Stimulated activated naive CD4-positive, alpha-beta T cell treated with Interleukin-2 at 50 U/mL for 16 hours (primary cell): ENCODE data around the gene PAQR6.

Experiments used
- DNase-seq: peaks from one replicate; lab custom pipeline; 2025; lab: John Stamatoyannopoulos, UW

PAQR6 gene

DNA sequence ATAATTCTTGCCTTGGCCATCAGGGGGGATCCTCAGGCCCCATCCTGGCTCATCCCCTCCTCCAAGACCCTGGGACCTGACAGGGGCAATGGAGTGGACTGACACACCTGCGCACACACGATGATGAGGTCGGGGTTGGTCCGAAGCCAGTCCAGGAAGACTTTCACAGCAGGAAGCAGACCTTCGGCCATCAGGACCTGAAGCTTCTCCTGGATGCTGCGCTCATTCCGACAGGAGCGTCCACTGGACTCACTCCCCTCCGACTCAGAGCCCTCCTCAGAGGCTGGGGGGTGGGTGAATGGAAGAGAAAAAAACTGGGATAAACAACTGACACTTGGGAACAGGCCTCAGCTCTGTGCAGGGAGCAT is 15.4 kb upstream of the PAQR6 start:
- DNase-seq, result no peak

DNA sequence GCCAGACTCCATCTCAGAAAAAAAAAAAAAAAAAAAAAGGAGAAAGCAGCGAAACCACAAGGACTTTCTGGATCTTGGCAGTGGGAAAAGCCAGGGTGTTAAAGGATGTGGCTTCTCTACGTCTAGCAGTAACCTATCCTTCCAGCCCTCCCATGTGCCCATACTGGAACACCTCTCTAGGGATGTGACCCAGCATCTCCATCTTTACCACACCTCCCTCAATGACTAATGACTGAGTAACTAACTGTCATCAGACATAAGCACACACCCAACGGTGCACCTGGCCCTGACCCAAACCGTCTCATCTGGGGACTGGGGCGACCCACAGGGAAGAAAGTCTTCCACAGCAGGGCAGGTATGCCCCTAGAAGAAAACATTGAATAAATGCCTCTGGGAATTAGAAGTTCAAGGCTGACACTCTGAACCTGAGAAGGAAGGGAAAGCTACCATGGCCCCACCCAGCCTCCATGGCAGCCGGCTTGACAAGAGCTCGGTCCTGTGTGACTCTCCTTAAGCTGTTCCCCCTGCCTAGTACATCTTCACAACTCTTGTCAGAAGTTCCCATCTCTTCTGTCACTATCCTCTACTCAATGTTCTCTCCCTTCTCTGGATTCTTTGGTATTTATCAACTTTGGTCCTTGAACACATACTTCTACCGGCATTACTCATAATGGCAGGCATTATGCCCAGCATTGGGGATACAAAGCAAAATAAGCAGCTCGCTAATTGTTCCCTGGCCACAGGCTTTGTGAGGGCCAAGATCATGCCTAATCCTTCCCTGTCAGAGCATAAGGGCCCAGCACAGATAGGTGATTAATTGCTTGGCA is 14.8 kb upstream of the PAQR6 start:
- DNase-seq, result no peak

DNA sequence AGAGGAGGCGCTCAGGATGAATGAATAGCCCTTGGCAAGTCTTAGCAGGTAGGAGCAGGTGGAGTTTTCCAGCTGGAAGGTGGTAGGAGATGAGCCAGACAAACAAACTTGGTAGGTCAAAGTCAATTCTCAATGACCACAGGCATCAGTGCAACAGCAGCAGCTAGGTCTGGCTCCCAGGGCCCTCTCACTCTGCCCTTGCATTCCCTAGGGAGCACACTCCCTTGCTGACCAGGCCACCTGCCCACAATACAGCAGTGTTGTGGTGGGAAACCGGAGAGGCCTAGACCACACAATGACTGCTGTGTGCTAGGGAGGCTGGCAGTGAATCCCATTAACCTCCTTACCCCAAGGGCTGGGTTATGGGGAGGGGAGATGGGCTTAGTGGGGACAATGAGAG is 13.0 kb upstream of the PAQR6 start:
- DNase-seq, result no peak

DNA sequence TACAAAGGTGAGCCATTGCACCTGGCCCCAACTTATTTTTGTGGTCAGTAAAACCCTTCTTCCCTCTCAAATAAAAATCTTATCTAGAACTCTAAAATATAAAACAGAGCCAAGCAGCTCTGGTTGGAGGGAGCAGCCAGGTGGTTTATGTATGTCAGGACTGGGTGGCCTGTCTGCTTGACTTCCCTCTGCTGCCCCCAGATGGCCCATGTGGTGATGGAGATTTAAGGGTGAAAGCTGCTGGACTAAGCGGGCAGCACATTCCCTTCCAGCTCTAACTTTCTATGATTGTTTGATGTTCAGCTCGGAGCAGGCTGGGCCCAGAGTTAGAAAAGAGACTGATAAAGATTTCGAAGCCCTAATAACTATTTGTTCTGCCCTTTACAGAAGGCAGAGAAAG is 11.9 kb upstream of the PAQR6 start:
- no peak for DNase-seq

DNA sequence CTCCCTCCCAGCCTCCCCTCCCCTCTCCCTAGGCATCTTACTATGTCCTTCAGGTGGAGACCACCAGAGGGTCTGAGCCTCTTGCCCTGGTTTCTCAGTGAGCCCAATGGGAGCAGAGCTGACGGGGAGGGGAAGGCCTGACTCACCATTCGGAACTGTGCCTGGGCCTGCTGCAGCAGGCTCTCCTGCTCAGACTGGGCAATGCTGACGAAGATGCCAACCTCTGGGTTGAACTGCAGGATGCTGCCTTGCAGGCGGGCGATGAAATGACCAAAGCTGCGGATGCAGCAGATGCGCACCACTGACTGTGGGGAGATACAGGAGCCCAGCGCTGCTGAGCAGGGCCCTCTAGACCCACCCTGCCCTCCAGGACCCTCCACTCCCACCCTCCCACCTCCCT is 11.0 kb upstream of the PAQR6 start:
- no peak for DNase-seq

DNA sequence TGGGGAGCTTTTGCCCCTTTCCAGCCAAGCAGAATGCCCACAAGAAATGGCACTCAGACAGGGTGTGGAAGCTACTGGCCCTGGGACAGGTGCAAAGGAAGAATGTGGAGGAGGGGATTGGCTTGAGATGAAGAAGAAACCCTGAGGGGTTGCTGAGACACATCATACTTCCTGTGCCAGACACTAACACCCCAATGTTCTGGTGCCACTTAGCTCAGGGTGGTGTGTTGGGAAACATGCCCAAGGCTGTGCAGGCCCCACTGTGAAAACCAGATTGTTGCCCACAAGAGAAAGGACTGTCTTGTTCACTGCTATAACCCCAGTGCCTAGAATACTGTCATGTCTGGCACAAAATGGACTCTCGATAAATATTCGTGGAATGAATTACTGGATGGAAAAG is 9.9 kb upstream of the PAQR6 start:
- DNase-seq, result no peak

DNA sequence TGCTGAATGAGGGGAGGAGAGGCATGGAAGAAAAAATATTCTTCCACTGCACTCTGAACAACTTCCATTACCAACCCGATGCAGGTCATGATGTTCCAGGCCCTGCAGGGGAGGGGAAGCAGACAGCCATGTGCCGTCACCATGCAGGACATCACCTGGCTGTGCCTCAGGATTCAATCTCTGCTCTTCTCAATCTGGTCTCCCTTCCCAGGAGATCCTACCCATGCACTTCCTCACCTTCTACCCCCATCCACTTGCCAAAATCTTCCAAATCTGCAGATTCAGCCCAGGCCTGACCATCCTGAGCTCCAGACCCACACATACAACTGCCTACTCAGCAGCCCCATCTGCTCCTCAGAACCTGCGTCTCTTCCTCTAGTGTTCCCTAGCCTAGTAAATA is 5.8 kb upstream of the PAQR6 start:
- DNase-seq, result no peak

DNA sequence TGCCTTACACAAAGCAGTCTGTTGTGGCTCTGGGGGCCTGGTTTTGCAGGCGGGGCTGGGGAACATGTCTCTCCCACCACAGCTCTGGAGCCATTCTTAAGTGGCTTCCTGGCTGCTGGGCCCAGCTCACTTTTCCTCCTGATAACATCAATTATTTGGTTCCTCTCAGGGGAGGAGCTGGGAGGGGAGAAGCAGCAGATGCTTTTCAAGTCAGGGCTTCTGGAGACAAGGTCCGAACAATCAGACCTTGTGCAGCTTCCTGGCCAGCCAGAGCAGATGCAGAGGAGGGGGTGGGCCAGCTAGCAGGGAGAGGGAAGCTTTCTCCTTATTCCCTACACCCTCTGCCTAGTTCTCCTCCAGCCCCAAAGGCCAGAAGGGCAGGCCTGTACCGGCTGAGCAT is 3.7 kb upstream of the PAQR6 start:
- DNase-seq, result no peak

DNA sequence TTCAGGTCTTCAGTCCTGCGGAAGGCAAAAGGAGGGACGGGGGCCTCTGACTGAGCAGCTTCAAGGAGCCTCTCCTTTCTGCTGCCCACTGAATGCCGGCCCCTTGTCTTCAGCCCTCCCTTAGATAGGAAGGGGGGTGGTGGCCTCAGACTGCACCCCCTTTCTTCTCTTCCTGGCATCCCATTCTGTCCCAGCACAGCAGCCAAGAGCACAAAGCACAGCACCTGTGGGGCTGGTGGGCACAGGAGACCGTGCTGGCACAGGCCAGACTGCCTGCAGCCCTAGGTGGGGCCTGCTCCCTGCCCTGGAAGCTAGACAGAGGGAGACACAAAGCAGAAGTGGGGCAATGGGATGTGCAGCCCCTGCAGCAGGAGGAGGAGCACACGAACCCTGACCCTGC is 1.7 kb upstream of the PAQR6 start:
- no peak for DNase-seq

DNA sequence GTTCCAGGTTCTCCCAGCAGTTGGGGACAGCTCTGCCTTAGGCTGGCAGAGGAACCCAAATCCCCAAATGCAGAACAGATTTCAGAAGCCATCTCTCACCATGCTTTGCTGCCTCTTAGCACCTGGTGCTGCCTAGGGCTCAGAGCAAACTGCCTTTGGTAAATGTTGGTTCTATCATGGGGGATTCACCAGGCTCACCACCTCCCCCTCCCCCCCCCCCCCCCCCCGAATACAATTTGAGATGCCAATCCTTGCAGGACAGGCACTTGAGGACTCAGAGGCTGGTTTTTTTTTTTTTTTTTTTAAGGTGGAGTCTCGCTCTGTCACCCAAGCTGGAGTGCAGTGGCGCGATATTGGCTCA is 447 bp upstream of the PAQR6 start:
- no peak for DNase-seq

DNA sequence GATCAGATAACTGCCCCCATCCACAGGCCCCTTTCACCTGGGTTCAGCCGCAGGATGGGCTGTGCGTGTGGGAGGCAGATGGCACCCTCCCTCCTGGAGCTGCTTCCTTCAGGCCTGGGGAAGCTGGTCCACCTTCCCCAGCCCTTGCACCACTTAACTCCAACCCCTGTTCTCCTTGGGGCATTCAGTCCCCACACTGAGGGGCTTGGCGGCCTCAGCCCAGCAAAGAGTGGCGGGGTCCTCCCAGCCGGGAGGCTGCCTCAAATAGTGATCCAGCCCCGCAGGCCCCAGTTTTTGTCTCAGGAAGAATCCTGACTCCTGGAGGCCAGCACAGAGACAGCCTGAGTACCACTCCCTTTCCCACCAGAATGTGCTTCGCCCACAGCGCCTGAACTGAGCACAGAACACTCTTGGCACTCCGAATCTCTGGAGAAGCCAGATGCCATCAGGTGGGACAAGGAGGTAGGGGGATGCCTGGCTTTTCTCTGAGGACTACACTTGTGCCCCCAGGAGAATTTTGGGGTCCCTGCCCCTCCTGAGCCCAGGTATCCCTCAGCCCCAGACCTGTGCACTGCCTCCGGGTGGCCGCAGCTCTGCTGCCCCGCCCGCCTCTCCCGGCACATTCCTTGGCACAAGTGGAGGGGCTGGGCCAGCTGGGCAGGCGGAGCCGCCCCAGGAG is 936 bp downstream of the PAQR6 start:
- DNase-seq, result no peak

DNA sequence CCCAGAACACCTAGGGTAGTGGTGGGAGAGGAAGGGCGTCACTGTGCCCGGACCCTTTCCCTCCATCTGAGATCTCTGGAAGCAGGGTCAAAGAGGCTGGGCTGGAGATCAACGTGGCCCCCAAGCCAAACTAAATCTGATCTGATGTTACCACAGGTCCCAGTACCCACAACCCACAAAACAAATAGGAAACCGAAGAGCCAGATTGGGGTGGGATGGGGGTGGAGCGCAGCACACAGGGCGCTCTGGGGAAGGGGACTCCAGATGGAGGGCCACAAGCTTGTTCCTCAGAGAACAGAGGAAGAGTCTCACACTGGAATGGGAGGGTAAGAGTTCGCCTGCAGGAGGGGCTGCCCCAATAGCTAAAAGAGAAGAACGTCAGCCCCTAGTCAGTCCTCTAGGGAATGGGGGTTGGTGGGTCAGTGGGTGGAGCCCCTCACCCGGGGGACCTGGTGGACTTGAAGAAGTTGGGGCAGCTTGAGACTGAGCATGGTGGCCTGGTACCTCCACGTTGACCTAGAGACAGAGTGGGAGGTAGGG is 1.5 kb downstream of the PAQR6 start:
- DNase-seq, result no peak

DNA sequence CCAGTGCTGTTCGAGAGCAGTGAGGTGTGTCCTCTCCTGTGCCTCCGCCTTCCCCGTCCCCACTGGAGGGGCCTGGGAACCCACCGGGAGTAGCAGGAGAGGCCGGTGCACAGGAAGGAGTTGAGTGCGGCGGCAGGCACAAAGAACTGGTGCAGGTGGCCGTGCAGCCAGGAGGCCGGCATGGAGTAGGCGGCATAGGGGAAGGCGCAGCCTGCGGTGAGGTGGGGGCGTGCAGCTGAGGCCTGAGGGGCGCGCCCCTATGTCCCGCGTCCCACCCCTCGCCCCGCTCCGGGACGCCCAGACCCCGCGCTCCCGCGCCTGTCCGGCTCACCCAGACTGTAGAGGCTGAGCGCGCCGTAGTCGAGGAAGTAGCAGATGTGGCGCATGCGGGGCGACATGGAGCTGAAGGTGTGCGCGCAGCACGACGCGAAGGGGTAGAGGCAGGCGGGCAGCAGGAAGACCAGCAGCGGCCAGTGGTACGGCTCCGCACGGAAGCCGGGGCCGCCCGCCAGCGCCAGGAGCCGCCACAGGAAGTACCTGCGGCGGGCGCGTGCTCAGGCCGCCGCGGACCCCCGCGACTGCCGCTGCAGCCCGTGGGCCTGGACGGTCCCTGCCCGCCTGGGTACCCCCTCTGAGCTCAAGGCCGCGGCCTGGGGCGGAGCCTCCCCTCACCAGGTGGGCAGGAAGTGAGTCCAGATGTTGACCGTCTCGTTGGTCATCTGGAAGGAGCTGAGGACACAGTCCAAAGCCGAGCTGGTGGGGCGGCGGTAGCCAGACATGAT is 2.2 kb downstream of the PAQR6 start:
- peak; percentile 26 for DNase-seq

DNA sequence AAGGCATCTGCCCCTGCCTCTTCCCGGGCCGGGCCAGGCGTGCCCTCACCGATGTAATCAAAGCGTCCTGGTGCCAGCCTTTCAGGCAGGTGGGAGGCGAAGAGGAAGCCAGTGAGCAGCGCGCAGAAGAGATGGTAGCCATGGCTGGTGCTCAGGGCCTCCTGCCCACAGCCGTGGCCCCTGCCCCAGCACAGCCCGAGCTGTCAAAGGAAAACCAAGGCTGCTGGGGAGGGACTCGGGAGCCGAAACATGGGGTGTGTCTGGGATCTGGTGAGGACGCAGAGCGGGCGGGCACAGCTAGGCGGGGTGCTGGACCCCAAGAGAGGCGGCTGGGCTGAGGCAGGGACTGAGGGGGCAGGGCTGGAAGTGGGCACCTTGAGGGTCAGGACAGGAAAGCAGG is 3.1 kb downstream of the PAQR6 start:
- no peak for DNase-seq

DNA sequence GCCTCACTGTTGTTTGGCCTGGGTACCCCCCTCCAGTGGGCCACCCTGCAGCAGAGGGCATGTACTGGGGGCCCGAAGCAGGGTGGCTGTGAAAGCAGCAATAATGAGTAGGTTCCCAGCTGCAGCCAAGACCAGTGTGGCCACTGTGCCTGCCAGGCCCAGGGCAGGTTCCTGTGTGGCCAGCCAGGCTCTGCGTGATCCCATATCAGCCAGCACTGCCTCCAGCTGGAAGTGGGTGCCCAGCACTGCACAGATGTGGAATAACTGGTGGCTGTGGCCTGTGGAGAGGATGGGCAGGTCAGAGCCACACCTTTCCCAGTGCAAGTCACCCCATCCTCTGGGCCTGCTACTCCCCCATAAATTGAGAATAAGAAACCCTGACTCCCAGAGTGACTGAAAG is 3.7 kb downstream of the PAQR6 start:
- DNase-seq, result no peak

DNA sequence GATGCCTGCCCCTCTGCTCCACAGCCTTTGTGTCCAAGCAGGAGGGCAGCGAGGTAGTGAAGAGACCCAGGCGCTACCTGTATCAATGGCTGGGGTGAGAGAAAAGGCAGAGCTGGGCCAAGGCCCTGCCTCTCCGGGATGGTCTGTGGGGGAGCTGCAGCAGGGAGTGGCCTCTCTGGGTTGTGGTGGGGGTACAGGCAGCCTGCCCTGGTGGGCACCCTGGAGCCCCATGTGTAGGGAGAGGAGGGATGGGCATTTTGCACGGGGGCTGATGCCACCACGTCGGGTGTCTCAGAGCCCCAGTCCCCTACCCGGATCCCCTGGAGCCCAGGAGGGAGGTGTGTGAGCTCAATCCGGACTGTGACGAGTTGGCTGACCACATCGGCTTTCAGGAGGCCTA is 5.1 kb downstream of the PAQR6 start:
- no peak for DNase-seq

DNA sequence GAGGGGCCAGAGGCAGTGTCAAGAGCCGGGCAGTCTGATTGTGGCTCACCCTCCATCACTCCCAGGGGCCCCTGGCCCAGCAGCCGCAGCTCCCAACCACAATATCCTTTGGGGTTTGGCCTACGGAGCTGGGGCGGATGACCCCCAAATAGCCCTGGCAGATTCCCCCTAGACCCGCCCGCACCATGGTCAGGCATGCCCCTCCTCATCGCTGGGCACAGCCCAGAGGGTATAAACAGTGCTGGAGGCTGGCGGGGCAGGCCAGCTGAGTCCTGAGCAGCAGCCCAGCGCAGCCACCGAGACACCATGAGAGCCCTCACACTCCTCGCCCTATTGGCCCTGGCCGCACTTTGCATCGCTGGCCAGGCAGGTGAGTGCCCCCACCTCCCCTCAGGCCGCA is 5.9 kb downstream of the PAQR6 start, which contains the start of gene BGLAP:
BGLAP (plus strand) TSS at position 259 of the 400 bp plus-strand sequence; CDS start at position 307, 48 bp downstream.
- no peak for DNase-seq

DNA sequence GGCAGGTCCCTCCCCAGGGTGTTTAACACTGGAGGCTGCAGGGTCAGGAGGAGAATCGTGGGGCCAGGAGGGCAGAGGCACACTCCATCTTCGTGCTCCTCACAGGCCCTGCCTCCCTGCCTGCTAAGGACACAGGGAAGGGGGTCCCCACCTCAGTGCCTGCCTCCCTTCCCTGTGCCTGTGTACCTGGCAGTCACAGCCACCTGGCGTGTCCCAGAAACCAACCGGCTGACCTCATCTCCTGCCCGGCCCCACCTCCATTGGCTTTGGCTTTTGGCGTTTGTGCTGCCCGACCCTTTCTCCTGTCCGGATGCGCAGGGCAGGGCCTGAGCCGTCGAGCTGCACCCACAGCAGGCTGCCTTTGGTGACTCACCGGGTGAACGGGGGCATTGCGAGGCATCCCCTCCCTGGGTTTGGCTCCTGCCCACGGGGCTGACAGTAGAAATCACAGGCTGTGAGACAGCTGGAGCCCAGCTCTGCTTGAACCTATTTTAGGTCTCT is 6.5 kb downstream of the PAQR6 start:
- DNase-seq, result no peak

DNA sequence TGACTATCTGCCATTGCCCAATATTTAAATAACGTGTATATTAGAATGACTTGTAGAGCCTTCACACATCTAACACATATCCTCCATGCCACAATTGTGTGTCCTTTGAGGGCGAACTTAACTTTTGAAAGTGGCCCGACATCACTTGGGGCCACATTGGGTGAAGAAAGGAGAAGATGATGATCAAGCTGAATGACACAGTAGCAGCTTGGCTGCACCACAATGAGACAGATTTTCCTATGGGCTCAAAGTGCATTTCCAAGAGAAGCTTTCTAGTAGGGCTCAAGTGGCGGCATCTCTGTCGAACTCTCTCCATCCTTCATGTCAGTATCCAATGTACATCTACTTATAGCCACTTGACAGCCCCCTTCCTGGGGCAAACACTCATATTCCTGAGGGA is 9.6 kb downstream of the PAQR6 start:
- DNase-seq, result no peak

DNA sequence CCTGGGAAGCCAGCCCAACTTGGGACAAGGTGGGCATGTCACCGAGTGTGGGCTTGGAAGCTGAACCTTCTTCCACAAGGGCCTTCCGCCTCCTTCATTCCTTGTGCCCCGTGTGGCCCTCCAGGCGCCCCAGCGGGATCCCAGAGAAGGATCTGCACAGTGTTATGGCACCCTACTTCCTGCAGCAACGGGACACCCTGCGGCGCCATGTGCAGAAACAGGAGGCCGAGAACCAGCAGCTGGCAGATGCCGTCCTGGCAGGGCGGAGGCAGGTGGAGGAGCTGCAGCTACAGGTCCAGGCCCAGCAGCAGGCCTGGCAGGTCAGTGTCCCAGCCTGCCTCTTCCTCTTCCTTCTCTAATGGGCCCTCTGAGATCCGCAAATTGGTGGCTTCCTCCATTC is 11.7 kb downstream of the PAQR6 start:
- no peak for DNase-seq

DNA sequence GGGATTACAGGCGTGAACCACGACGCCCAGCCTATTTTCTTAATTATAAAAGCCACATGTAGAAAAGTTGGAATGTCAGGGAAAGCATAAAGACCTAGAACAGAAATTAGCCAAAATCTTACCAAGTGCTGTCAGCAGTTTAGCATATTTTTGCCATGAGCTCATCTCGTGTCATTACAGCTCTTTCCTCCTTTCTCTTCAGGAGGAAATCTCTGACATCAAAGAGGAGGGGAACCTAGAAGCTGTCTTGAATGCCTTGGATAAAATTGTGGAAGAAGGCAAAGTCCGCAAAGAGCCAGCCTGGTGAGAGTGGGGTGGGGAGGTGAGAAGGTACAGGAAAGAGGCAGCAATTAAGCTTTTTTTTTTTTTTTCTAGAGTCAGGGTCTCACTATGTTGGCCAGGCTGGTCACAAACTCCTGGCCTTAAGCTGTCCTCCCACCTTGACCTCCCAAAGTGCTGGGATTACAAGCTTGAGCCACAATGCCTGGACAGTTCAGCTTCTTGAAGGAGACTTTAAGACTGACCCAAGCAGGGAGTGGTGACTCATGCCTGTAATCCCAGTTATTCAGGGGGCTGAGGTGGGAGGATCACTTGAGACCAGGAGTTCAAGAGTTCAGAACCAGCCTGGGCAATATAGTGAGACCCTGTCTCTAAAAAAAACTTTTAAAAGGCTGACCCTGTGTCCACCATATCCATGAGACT is 14.3 kb downstream of the PAQR6 start:
- DNase-seq, result no peak
